ENCODE measurements around the gene CRABP2. TPM values are rescaled to one million over a fixed set of nuclear protein-coding genes. Genes with fewer than 3 reads are reported as not detected.

CRABP2 gene
- total RNA-seq, 4 donors from 2014 or later: 67.9 to 103 (median 96.1) TPM

DNA sequence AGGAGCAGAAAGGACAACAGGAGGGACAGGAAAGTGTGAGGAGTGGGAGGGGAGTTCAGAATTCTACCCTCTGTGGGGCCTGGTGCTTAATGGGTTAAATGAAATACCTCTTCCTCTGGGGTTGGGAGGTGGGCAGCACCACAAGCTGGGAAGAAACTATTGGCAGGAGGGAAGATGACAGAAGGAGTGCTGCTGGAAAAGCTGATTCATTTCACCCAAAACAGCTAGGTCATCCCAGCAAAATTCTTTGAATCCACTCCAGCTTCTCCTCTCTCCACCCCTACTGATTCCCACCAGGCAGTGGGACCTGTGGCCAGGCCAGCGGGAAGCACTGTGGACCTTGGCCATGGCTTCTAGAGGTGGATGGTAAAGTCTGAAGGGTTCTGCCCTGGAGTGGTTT lies 50.7 kb downstream of the CRABP2 start:
- DNase-seq (ENCODE audit: low spot score in 2 of 2): no peak
- TF ChIP-seq, protein P1, sequence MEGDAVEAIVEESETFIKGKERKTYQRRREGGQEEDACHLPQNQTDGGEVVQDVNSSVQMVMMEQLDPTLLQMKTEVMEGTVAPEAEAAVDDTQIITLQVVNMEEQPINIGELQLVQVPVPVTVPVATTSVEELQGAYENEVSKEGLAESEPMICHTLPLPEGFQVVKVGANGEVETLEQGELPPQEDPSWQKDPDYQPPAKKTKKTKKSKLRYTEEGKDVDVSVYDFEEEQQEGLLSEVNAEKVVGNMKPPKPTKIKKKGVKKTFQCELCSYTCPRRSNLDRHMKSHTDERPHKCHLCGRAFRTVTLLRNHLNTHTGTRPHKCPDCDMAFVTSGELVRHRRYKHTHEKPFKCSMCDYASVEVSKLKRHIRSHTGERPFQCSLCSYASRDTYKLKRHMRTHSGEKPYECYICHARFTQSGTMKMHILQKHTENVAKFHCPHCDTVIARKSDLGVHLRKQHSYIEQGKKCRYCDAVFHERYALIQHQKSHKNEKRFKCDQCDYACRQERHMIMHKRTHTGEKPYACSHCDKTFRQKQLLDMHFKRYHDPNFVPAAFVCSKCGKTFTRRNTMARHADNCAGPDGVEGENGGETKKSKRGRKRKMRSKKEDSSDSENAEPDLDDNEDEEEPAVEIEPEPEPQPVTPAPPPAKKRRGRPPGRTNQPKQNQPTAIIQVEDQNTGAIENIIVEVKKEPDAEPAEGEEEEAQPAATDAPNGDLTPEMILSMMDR (IDR thresholded peaks at IDR 0.05): no peak
- TF ChIP-seq POLR2A (IDR thresholded peaks at IDR 0.05): no peak
- no peak overlapping the region for H3K4me3 ChIP-seq (ENCODE audit: low read depth, poor library complexity, severe bottlenecking)
- 50 to 55% methylated on average over 1 of the region's 1 CpG for WGBS, 2 donors
- intact Hi-C loops (cut with DNase I; ENCODE audit: low total_unique reads): loop anchor here (5.0 kb wide), 1 partner anchor 32 kb away; no protein-coding TSS in a partner anchor

DNA sequence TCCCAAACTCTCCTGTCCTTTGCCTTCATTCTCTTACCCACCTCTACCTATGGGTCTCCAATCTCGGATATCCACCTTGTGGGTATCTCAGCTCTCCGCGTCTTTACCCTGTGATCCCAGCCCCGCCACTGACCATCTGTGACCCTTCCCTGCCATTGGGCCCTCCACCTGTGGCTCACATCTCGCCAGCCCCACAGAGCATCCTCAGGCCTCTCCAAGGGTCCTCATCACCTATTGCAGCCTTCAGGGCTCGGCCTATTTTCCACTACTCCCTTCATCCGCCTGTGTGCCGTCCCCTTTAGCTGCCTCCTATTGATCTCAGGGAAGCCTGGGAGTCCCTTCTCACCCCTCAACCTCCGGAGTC lies 52.4 kb downstream of the CRABP2 start:
- WGBS, 2 donors: 86% methylated on average over 9 of the region's 9 CpGs
- H3K4me3 ChIP-seq (ENCODE audit: low read depth, poor library complexity, severe bottlenecking): no peak overlapping the region
- TF ChIP-seq, protein P1 (IDR thresholded peaks at IDR 0.05): no peak
- TF ChIP-seq POLR2A (IDR thresholded peaks at IDR 0.05): no peak
- DNase-seq (ENCODE audit: low spot score in 2 of 2): no peak
- intact Hi-C loops (cut with DNase I; ENCODE audit: low total_unique reads): no loop called here

- intact Hi-C loops (cut with DNase I; ENCODE audit: low total_unique reads): no loop called here
- no peak overlapping the region for H3K4me3 ChIP-seq (ENCODE audit: low read depth, poor library complexity, severe bottlenecking)
- WGBS, 2 donors: 43 to 44% methylated on average over 15 to 16 of the region's 16 CpGs
- TF ChIP-seq, protein P1 (IDR thresholded peaks at IDR 0.05): no peak
- TF ChIP-seq POLR2A (IDR thresholded peaks at IDR 0.05): no peak
- no peak for DNase-seq (ENCODE audit: low spot score in 2 of 2)
Measured at GRCh38 chr1:156652131-156652991, 53.0 kb downstream of the CRABP2 start.

Other genes starting within 250 kb of the CRABP2 start
- gene MEF2D, start 204.8 kb downstream of the CRABP2 start, total RNA-seq: 10 to 100 TPM; 32.1 to 67.3 (median 55.6) TPM
- gene IQGAP3, start 133.0 kb downstream of the CRABP2 start, total RNA-seq: 1 to 10 TPM in 3 of 4 donors, under 1 TPM in 1; 0.98 to 3.0 (median 2.1) TPM
- under 1 TPM in 1 of 4 donors, not detected in 3; 0.19 TPM for gene TTC24, start 125.9 kb downstream of the CRABP2 start, total RNA-seq
- 10 to 100 TPM; 37.0 to 52.7 (median 45.8) TPM for gene NAXE, start 113.8 kb downstream of the CRABP2 start, total RNA-seq
- gene GPATCH4, start 104.1 kb downstream of the CRABP2 start, total RNA-seq: 10 to 100 TPM in 3 of 4 donors, 1 to 10 TPM in 1; 10.0 to 18.5 (median 13.9) TPM
- gene HAPLN2, start 86.2 kb downstream of the CRABP2 start, total RNA-seq: 1 to 10 TPM in 1 of 4 donors, under 1 TPM in 2, not detected in 1; 0.68 to 1.0 (median 0.80) TPM
- 10 to 100 TPM; 21.9 to 50.1 (median 26.0) TPM for gene BCAN, start 63.5 kb downstream of the CRABP2 start, total RNA-seq
- 1 to 10 TPM; 2.4 to 8.9 (median 5.0) TPM for gene NES, start 28.2 kb downstream of the CRABP2 start, total RNA-seq
- 10 to 100 TPM; 20.3 to 39.0 (median 28.2) TPM for gene METTL25B, start 22.9 kb upstream of the CRABP2 start, total RNA-seq
- gene ISG20L2, start 23.2 kb upstream of the CRABP2 start, total RNA-seq: 10 to 100 TPM; 13.4 to 21.4 (median 16.7) TPM
- 10 to 100 TPM; 34.0 to 44.9 (median 41.5) TPM for gene MRPL24, start 35.5 kb upstream of the CRABP2 start, total RNA-seq
- 100 to 1,000 TPM; 210 to 233 (median 222) TPM for gene HDGF, start 46.1 kb upstream of the CRABP2 start, total RNA-seq
- gene PRCC, start 62.0 kb upstream of the CRABP2 start, total RNA-seq: 10 to 100 TPM; 35.4 to 45.6 (median 38.8) TPM
- 1 to 10 TPM in 1 of 4 donors, not detected in 3; 1.5 TPM for gene SH2D2A, start 111.3 kb upstream of the CRABP2 start, total RNA-seq
- not detected for gene INSRR, start 153.5 kb upstream of the CRABP2 start, total RNA-seq
- gene NTRK1, start 155.3 kb upstream of the CRABP2 start, total RNA-seq: under 1 TPM in 1 of 4 donors, not detected in 3; 0.23 TPM
- 10 to 100 TPM in 1 of 4 donors, 1 to 10 TPM in 3; 2.1 to 10.2 (median 6.6) TPM for gene PEAR1, start 188.1 kb upstream of the CRABP2 start, total RNA-seq
- not detected for gene LRRC71, start 215.0 kb upstream of the CRABP2 start, total RNA-seq